Thyroid gland (tissue), 4 donors: ENCODE results near the gene EPHA5. TPM values are rescaled to one million over a fixed set of nuclear protein-coding genes. Genes with fewer than 3 reads are reported as not detected.

Experiments used
- DNase-seq, 2 donors: peaks; one replicate each; pipeline ENCODE4 v3.0.0-alpha.2; 2019
- H3K27ac ChIP-seq, 3 donors: fragments of 200-600 bp; sonication (generic); 1 replicate in 2 of 3; 2 replicates in 1 of 3; pipeline ENCODE4 v1.5.1; 2016 to 2019; ENCODE audit warnings: mild to moderate bottlenecking in 1 of 3, moderate library complexity in 1 of 3
- H3K27me3 ChIP-seq: fragments of 200-600 bp; sonication (generic); one replicate; pipeline ENCODE4 v1.5.1; 2019
- H3K36me3 ChIP-seq, 2 donors: fragments of 200-600 bp; sonication (generic); one replicate each; pipeline ENCODE4 v1.5.1; 2016 to 2019
- H3K4me1 ChIP-seq, 2 donors: fragments of 200-600 bp; sonication (generic); one replicate each; pipeline ENCODE4 v1.5.1; 2017 to 2019
- H3K4me3 ChIP-seq, 3 donors: fragments of 200-600 bp; sonication (generic); replicated peaks in 1 of 3; 1 replicate in 2 of 3; 2 replicates in 1 of 3; pipeline ENCODE4 v1.5.1; 2016; ENCODE audit warnings: mild to moderate bottlenecking in 1 of 3
- H3K9me3 ChIP-seq: fragments of 200-600 bp; sonication (generic); one replicate; pipeline ENCODE4 v1.5.1; 2017
- POLR2A ChIP-seq, 2 donors: fragments of 450-650 bp; IDR thresholded peaks; one replicate each; pipeline ENCODE4 v1.6.1; 2017; ENCODE audit warnings: antibody characterized with exemption in 2 of 2, mild to moderate bottlenecking in 2 of 2, moderate library complexity in 1 of 2
- WGBS, 2 donors: methylation state at CpG; one replicate each; pipeline ENCODE4 v1.1.5; 2017; 5-methylcytosine and 5-hydroxymethylcytosine counted together
- intact Hi-C: fragments of 100-400 bp; cut with DNase I; formaldehyde crosslinking; loops from one replicate; pipeline ENCODE4 v1.15.1; 2023
- total RNA-seq, 4 donors: library from RNA; depleted of rRNA; stranded (reverse); fragments of >200 nt; gene quantifications; one replicate each; pipeline ENCODE4 v1.2.3, GENCODE V29; 2016
- TF ChIP-seq, protein P1 (sequence below), 6 experiments: fragments of 200-600 bp in 3 of 6; fragments of 450-650 bp in 3 of 6; sonication (generic) in 3 of 6; IDR thresholded peaks; one replicate each; pipeline ENCODE4 v1.5.1; 2016 to 2019; ENCODE audit warnings: antibody characterized with exemption in 6 of 6, mild to moderate bottlenecking in 2 of 6, inconsistent platforms in 1 of 6, moderate library complexity in 1 of 6

The EPHA5 gene
- total RNA-seq, 4 donors from 2014 or later: 1.5 to 5.4 (median 4.7) TPM

DNA sequence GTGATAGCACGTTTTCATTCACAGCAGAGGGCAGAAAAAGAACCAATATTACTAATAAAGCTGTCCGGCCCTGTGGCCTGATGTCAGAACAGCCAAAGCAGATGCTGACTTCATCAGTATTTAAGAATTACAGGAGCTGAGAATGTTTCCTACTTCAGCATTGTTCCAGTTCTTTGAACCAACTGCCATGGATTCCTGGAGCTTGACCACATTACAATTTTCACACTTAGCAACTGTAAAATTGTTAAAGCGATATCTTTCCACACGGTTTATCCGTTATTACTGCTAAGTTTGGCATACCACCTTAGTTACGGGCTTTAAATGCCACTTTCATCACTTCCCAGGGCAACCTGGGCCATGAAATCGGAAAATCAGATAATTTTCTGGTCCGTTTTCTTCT, 118.2 kb downstream of the EPHA5 start:
- Histone ChIP-seq H3K27me3 (no peaks in the 10 kb centered on the region), H3K4me1 (no peaks in the 10 kb centered on the region), H3K27ac (no peak overlapping the region), H3K9me3 (no peaks in the 10 kb centered on the region), H3K36me3 (no peaks in the 10 kb centered on the region), H3K4me3 (no peak overlapping the region)
- intact Hi-C loops: no loop called here
- 82 to 84% methylated on average over 8 of the region's 8 CpGs for WGBS, 2 donors
- TF ChIP-seq, protein P1, sequence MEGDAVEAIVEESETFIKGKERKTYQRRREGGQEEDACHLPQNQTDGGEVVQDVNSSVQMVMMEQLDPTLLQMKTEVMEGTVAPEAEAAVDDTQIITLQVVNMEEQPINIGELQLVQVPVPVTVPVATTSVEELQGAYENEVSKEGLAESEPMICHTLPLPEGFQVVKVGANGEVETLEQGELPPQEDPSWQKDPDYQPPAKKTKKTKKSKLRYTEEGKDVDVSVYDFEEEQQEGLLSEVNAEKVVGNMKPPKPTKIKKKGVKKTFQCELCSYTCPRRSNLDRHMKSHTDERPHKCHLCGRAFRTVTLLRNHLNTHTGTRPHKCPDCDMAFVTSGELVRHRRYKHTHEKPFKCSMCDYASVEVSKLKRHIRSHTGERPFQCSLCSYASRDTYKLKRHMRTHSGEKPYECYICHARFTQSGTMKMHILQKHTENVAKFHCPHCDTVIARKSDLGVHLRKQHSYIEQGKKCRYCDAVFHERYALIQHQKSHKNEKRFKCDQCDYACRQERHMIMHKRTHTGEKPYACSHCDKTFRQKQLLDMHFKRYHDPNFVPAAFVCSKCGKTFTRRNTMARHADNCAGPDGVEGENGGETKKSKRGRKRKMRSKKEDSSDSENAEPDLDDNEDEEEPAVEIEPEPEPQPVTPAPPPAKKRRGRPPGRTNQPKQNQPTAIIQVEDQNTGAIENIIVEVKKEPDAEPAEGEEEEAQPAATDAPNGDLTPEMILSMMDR (IDR thresholded peaks at IDR 0.05): no peak
- TF ChIP-seq POLR2A (IDR thresholded peaks at IDR 0.05): no peak
- no peak for DNase-seq

- 89 to 92% methylated on average over 11 of the region's 11 CpGs for WGBS, 2 donors
- H3K4me3 ChIP-seq: no peak overlapping the region
- TF ChIP-seq, protein P1 (IDR thresholded peaks at IDR 0.05): no peak
- TF ChIP-seq POLR2A (IDR thresholded peaks at IDR 0.05): no peak
- H3K9me3 ChIP-seq: no peaks in the 10 kb centered on the region
- no peak overlapping the region for H3K27ac ChIP-seq
- no peaks in the 10 kb centered on the region for H3K27me3 ChIP-seq
- no peak for DNase-seq
- no peaks in the 10 kb centered on the region for H3K4me1 ChIP-seq
- intact Hi-C loops: no loop called here
- no peaks in the 10 kb centered on the region for H3K36me3 ChIP-seq
Measured at GRCh38 chr4:65550500-65550899, 119.8 kb downstream of the EPHA5 start.

DNA sequence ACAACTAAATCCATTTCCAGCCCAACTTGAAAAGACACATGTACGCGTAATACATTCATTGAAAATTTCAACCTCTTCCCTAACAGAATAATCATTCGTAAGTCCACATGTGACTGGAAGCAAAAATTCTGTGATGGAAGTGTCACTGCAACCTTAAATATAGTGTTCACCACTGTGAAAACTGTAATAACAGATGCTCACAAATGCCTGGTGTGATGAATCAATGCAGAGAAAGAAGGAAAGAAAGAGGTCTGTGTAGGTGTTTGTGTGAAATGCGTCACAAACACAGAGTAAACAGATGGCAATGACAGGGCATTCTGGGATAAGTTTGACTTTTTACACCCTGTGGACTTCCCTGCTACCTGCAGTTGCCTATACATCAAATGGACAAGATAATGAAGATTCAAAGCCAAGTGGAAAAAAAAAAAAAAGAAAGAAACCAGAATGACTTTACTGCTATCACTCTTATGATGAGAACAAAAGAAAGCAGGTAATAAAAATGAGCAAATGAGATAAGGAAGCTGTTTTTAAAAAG, 123.3 kb downstream of the EPHA5 start:
- Histone ChIP-seq H3K36me3 (no peaks in the 10 kb centered on the region), H3K4me3 (no peak overlapping the region), H3K9me3 (no peaks in the 10 kb centered on the region), H3K4me1 (no peaks in the 10 kb centered on the region), H3K27ac (no peak overlapping the region), H3K27me3 (no peaks in the 10 kb centered on the region)
- intact Hi-C loops: no loop called here
- DNase-seq: no peak
- no peak for TF ChIP-seq POLR2A (IDR thresholded peaks at IDR 0.05)
- TF ChIP-seq, protein P1 (IDR thresholded peaks at IDR 0.05): no peak
- WGBS, 2 donors: 92% methylated on average over 4 of the region's 4 CpGs

DNA sequence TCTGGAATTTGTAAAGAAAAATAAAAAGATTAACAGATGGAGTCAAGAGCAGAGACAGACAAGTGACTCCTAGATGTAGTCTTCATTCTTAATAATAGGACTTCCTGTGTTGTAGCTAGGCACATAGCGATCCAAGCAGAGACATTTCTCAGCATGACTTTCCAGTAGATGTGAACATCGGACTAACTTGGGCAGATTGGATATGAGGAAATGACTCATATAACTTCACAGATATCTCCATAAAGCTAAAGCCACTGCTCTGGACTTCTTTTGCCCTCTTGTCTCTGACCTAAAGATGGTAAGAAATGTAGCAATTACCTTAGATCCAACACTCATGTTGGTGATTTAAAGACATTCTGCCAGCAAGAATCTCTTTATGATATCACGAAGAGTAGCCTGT, 131.7 kb downstream of the EPHA5 start:
- Histone ChIP-seq H3K36me3 (no peaks in the 10 kb centered on the region), H3K27me3 (no peaks in the 10 kb centered on the region), H3K4me1 (no peaks in the 10 kb centered on the region), H3K9me3 (no peaks in the 10 kb centered on the region), H3K27ac (no peak overlapping the region), H3K4me3 (no peak overlapping the region)
- WGBS, 2 donors: 90% methylated on average over 3 of the region's 3 CpGs
- TF ChIP-seq, protein P1 (IDR thresholded peaks at IDR 0.05): no peak
- TF ChIP-seq POLR2A (IDR thresholded peaks at IDR 0.05): no peak
- intact Hi-C loops: no loop called here
- DNase-seq: no peak

- intact Hi-C loops: no loop called here
- Histone ChIP-seq H3K4me3 (no peak overlapping the region), H3K36me3 (no peaks in the 10 kb centered on the region), H3K4me1 (no peaks in the 10 kb centered on the region), H3K27ac (no peak overlapping the region), H3K9me3 (no peaks in the 10 kb centered on the region), H3K27me3 (no peaks in the 10 kb centered on the region)
- 42 to 49% methylated on average over 3 of the region's 3 CpGs for WGBS, 2 donors
- no peak for DNase-seq
- TF ChIP-seq, protein P1 (IDR thresholded peaks at IDR 0.05): no peak
- no peak for TF ChIP-seq POLR2A (IDR thresholded peaks at IDR 0.05)
Measured at GRCh38 chr4:65535113-65535512, 135.2 kb downstream of the EPHA5 start.
